ENCODE results near the gene CARD8. TPM values are rescaled to one million over a fixed set of nuclear protein-coding genes. Genes with fewer than 3 reads are reported as not detected.

Gene CARD8
- total and polyA plus RNA-seq, 2 of the 8 experiments (the other 6 are each of a cell fraction or from before 2014, with no cell fraction given), result 8.9 to 24.4 TPM

- Histone ChIP-seq H2BK20ac (ENCODE audit: low read length) (no peak overlapping the region), H3K56ac (replicated peaks; ENCODE audit: insufficient read length, low read depth, low read length) (no peak overlapping the region), H2AK5ac (ENCODE audit: low read depth, low read length) (no peak overlapping the region), H3K23ac (ENCODE audit: insufficient read length) (no peak overlapping the region), H2BK120ac (replicated peaks; ENCODE audit: low read depth, low read length) (no peak overlapping the region), H3K9me3 (ENCODE audit: insufficient read depth in 2 of 2, low read depth in 1 of 2, low read length in 1 of 2) (no peaks in the 10 kb centered on the region; a peak in 1 of 4 replicates), H3K4me1 (replicated peaks in 1 of 4; ENCODE audit: control insufficient read depth in 3 of 4, insufficient read depth in 4 of 4, low read length in 3 of 4) (peaks cover 0 to 7% (median 4%) of the 10 kb centered on the region in 4 experiments; a peak in 5 of 7 replicates), H4K5ac (ENCODE audit: insufficient read length, low read depth, low read length) (no peak overlapping the region), H4K8ac (ENCODE audit: extremely low read depth, insufficient read depth, low read length) (no peak overlapping the region), H3K23me2 (ENCODE audit: low read depth, low read length) (peaks cover 7% of the 10 kb centered on the region), H2BK5ac (ENCODE audit: low read depth, low read length) (no peak overlapping the region), H3K36me3 (ENCODE audit: control insufficient read depth in 2 of 4, insufficient read depth in 4 of 4, low read length in 3 of 4) (peaks cover 2 to 24% (median 22%) of the 10 kb centered on the region in 4 experiments), H3K9ac (replicated peaks in 1 of 4; ENCODE audit: extremely low read depth in 1 of 4, low read depth in 3 of 4, low read length in 3 of 4) (no peak overlapping the region), H3K4me2 (ENCODE audit: insufficient read depth in 1 of 2, low read depth in 2 of 2, low read length in 2 of 2) (no peak overlapping the region), H4K91ac (replicated peaks; ENCODE audit: insufficient read length, low read length) (no peak overlapping the region), H3K79me2 (ENCODE audit: control insufficient read depth in 1 of 2, insufficient read depth in 2 of 2, low read length in 2 of 2) (peaks cover 0 to 9% of the 10 kb centered on the region in 2 experiments; a peak in 2 of 4 replicates), H3K27ac (ENCODE audit: low read depth, low read length) (no peak overlapping the region), H3K4ac (replicated peaks; ENCODE audit: insufficient read length, low read depth, low read length) (no peak overlapping the region), H3K27me3 (replicated peaks in 1 of 4; ENCODE audit: control insufficient read depth in 3 of 4, extremely low read depth in 1 of 4, insufficient read depth in 3 of 4, low read length in 3 of 4) (no peaks in the 10 kb centered on the region), H3K79me1 (ENCODE audit: low read depth, low read length) (peaks cover 2% of the 10 kb centered on the region; the same call in 1 of the 2 replicates), H4K20me1 (replicated peaks in 1 of 2; ENCODE audit: control insufficient read depth in 1 of 2, insufficient read depth in 2 of 2, low read length in 2 of 2) (peaks cover 0 to 2% of the 10 kb centered on the region in 2 experiments), H2BK12ac (ENCODE audit: low read depth, low read length) (no peak overlapping the region), H2AFZ (ENCODE audit: low read length) (no peak overlapping the region), H2BK15ac (ENCODE audit: low read length) (no peak overlapping the region), H3K4me3 (ENCODE audit: extremely low read depth in 1 of 4, insufficient read depth in 2 of 4, low read depth in 3 of 4, low read length in 4 of 4) (no peak overlapping the region), H3K14ac (ENCODE audit: insufficient read length) (no peak overlapping the region), H3K18ac (ENCODE audit: extremely low read depth, low read length) (no peak overlapping the region)
- no peak for TF ChIP-seq RNF2 (IDR thresholded peaks at IDR 0.05; ENCODE audit: borderline replicate concordance, low read depth, low read length, missing control alignments, poor library complexity, severe bottlenecking)
- DNase-seq (ENCODE audit: low read depth in 1 of 2, low spot score in 2 of 2) (no peak), FAIRE-seq (no peak)
- POLR2A ChIA-PET (ENCODE audit: partially characterized antibody), result interaction anchor here (0.6 to 1.4 kb wide), 4 partner anchors 9 to 380 kb away, joined by 3 read pairs; no protein-coding TSS in a partner anchor
- CTCF ChIA-PET (ENCODE audit: partially characterized antibody), result interaction anchor here (1.1 to 1.3 kb wide), 2 partner anchors 18 to 22 kb away, joined by 3 read pairs; no protein-coding TSS in a partner anchor
- 88% methylated on average over 10 of the region's 10 CpGs; no CpG with 5 or more reads in 1 of the 2 experiments for WGBS, 2 experiments (ENCODE audit: extremely low coverage in 1 of 2, insufficient coverage in 1 of 2, insufficient read length in 1 of 2, insufficient replicate concordance in 2 of 2, low coverage in 1 of 2, low lambda C conversion rate in 2 of 2, missing lambda C conversion rate in 1 of 2)
These were observed 80.1 kb downstream of the CARD8 start for GRCh38 chr19:48175578-48175977.

All from H1 (cell line).